Measurements from ENCODE around the gene EEF1AKMT2. TPM values are rescaled to one million over a fixed set of nuclear protein-coding genes. Genes with fewer than 3 reads are reported as not detected.

The EEF1AKMT2 gene
- total and polyA plus RNA-seq, 9 donors, result 11.9 to 25.8 (median 20.5) TPM

DNA sequence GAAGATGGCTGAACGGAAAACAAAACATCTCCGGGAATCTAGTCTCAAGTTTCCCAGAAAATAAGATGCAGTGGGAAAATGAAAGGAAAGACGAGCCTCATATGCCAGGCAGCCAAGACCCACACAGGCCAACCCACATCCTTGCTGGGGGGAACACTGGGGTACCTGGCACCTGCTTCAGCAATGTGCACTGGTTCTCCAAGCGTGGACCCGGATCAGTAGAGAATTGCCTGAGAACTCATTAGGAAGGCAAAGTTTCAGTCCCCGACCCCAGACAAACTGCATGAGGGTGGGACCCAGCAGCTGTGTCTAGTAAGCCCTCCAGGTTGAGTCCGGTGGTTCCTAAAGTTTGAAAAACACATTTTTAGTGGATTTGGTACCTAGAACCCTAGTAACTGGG, 65.9 kb downstream of the EEF1AKMT2 start:
- no peak overlapping the region for H3K4me3 ChIP-seq
- H3K27ac ChIP-seq, result no peak overlapping the region
- TF ChIP-seq, protein P1, sequence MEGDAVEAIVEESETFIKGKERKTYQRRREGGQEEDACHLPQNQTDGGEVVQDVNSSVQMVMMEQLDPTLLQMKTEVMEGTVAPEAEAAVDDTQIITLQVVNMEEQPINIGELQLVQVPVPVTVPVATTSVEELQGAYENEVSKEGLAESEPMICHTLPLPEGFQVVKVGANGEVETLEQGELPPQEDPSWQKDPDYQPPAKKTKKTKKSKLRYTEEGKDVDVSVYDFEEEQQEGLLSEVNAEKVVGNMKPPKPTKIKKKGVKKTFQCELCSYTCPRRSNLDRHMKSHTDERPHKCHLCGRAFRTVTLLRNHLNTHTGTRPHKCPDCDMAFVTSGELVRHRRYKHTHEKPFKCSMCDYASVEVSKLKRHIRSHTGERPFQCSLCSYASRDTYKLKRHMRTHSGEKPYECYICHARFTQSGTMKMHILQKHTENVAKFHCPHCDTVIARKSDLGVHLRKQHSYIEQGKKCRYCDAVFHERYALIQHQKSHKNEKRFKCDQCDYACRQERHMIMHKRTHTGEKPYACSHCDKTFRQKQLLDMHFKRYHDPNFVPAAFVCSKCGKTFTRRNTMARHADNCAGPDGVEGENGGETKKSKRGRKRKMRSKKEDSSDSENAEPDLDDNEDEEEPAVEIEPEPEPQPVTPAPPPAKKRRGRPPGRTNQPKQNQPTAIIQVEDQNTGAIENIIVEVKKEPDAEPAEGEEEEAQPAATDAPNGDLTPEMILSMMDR (IDR thresholded peaks at IDR 0.05), result no peak
- TF ChIP-seq POLR2A (IDR thresholded peaks at IDR 0.05), result no peak
- no peak for TF ChIP-seq EP300 (IDR thresholded peaks at IDR 0.05)
- no peaks in the 10 kb centered on the region for H3K36me3 ChIP-seq
- peak in 3 of 5 donors; percentile 10 to 23 (median 15) for DNase-seq
- no peaks in the 10 kb centered on the region for H3K27me3 ChIP-seq
- intact Hi-C loops (cut with DNase I), result loop anchor here in 1 of 4 donors (10.0 kb wide), 1 partner anchor 81 kb away; no protein-coding TSS in a partner anchor
- no peaks in the 10 kb centered on the region for H3K9me3 ChIP-seq
- WGBS, 3 donors, result 85 to 94% (median 90%) methylated on average over 7 of the region's 7 CpGs
- H3K4me1 ChIP-seq (ENCODE audit: insufficient read depth), result peaks cover 50% of the 10 kb centered on the region

DNA sequence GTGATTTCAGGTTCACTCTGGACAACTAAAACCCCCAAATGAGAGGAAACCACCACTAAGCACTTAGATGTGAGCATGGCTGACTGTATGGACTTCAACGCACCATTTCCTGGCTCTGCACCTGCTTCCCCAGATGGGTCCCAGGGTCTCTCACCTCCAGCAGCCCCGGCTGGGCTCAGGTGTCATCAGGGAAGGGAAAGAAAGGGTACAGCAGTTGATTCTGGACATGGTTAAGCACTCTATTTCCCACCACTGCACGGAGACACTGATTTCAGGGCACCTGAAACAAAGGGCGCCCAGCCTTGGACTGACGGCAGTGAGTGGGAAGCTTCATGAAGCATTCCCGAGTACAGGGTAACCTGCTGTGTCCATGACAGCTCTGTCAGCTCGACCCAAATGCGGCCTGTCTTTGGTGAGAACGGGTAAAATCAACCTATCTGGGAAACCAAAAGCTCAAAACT, 66.5 kb downstream of the EEF1AKMT2 start:
- Histone ChIP-seq H3K27ac (peak overlapping the region in 1 of 2 donors; percentile 57), H3K9me3 (no peaks in the 10 kb centered on the region), H3K27me3 (no peaks in the 10 kb centered on the region), H3K36me3 (no peaks in the 10 kb centered on the region), H3K4me1 (ENCODE audit: insufficient read depth) (peaks cover 50% of the 10 kb centered on the region), H3K4me3 (no peak overlapping the region)
- DNase-seq, result peak in 4 of 5 donors; percentile 5 to 20 (median 14)
- intact Hi-C loops (cut with DNase I), result loop anchor here in 1 of 4 donors (10.0 kb wide), 1 partner anchor 80 kb away; no protein-coding TSS in a partner anchor
- no peak for TF ChIP-seq POLR2A (IDR thresholded peaks at IDR 0.05)
- TF ChIP-seq, protein P1 (IDR thresholded peaks at IDR 0.05), result no peak
- TF ChIP-seq EP300 (IDR thresholded peaks at IDR 0.05), result no peak
- 90 to 93% (median 92%) methylated on average over 9 of the region's 9 CpGs for WGBS, 3 donors

DNA sequence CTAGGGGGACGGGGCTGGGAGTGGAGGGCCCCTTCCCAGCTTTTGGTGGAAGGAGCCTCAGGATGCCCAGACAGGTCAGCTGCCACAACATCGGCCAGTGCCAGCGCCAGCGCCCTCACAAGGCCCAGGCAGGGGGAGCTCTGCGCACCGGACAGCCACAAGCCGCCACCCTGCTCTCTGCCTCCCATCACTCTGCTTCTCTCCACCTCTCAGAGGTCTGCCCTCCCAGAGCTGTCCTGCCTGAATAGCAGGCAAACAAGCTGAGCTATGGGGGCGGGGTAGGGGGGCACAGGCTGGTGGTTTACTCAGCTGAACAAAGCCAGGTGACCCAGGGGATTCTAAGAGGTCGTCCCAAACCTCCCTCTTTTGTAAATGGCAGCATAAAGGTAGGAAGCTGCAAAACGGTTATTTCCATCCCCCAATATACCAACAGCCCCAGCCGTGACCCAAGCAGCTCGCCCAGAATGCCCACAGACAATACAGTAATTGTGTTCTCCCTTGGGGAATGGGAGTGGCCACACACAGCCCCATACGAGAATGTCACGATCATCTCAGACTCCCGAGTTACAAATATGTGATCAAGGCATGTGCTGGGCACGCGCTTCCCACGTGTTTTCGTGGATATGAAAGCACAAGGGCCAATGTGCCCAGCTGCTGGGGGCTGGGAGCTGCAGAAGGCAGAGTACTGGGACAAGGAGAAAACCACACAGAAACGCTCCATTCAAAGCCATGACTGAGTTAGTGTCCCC, 67.2 kb downstream of the EEF1AKMT2 start:
- peak in 2 of 5 donors; percentile 36 to 46 for DNase-seq
- no peak overlapping the region for H3K4me3 ChIP-seq
- H3K36me3 ChIP-seq, result no peaks in the 10 kb centered on the region
- intact Hi-C loops (cut with DNase I), result loop anchor here in 1 of 4 donors (10.0 kb wide), 1 partner anchor 80 kb away; no protein-coding TSS in a partner anchor
- no peaks in the 10 kb centered on the region for H3K27me3 ChIP-seq
- H3K27ac ChIP-seq, result peak overlapping the region; percentile 57
- TF ChIP-seq, protein P1 (IDR thresholded peaks at IDR 0.05), result no peak
- no peak for TF ChIP-seq POLR2A (IDR thresholded peaks at IDR 0.05)
- TF ChIP-seq EP300 (IDR thresholded peaks at IDR 0.05), result no peak
- no peaks in the 10 kb centered on the region for H3K9me3 ChIP-seq
- peaks cover 47% of the 10 kb centered on the region for H3K4me1 ChIP-seq (ENCODE audit: insufficient read depth)
- WGBS, 3 donors, result 65 to 76% (median 68%) methylated on average over 19 to 20 of the region's 20 CpGs

DNA sequence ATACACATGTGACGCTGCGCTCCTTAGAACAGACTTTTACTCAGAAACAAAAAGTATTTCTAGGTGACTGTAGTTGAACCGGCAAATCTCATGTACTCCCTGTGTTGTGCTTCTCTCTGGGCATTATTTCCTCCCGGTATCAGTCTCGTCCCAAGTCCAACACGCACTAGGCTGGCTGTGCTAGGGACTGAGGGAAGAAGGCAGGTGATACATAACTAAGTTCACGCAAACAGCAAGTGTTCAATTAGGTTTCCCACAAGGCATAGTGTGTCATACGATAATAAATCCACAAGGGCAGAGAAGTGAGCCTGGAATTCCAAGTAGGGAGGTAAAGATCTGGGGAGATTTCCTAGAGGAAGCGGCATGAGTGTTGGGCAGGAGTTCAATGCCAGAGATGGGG, 67.9 kb downstream of the EEF1AKMT2 start:
- DNase-seq, result peak in 1 of 5 donors; percentile 11
- Histone ChIP-seq H3K27me3 (no peaks in the 10 kb centered on the region), H3K9me3 (no peaks in the 10 kb centered on the region), H3K36me3 (no peaks in the 10 kb centered on the region), H3K4me3 (no peak overlapping the region), H3K27ac (peak overlapping the region; percentile 57), H3K4me1 (ENCODE audit: insufficient read depth) (peaks cover 46% of the 10 kb centered on the region)
- intact Hi-C loops (cut with DNase I), result loop anchor here in 1 of 4 donors (10.0 kb wide), 1 partner anchor 79 kb away; no protein-coding TSS in a partner anchor
- TF ChIP-seq, protein P1 (IDR thresholded peaks at IDR 0.05), result no peak
- no peak for TF ChIP-seq POLR2A (IDR thresholded peaks at IDR 0.05)
- TF ChIP-seq EP300 (IDR thresholded peaks at IDR 0.05), result no peak
- 33 to 39% (median 37%) methylated on average over 9 of the region's 9 CpGs for WGBS, 3 donors
